Activated T-cell treated with anti-CD3 and anti-CD28 coated beads, Interleukin-2, amount 50 U/mL, for 1 hour (primary cell): ENCODE results near the gene NOS3.

Source experiments
- DNase-seq: peaks from one replicate; pipeline ENCODE4 v3.0.0-alpha.2; 2020

NOS3 gene

DNA sequence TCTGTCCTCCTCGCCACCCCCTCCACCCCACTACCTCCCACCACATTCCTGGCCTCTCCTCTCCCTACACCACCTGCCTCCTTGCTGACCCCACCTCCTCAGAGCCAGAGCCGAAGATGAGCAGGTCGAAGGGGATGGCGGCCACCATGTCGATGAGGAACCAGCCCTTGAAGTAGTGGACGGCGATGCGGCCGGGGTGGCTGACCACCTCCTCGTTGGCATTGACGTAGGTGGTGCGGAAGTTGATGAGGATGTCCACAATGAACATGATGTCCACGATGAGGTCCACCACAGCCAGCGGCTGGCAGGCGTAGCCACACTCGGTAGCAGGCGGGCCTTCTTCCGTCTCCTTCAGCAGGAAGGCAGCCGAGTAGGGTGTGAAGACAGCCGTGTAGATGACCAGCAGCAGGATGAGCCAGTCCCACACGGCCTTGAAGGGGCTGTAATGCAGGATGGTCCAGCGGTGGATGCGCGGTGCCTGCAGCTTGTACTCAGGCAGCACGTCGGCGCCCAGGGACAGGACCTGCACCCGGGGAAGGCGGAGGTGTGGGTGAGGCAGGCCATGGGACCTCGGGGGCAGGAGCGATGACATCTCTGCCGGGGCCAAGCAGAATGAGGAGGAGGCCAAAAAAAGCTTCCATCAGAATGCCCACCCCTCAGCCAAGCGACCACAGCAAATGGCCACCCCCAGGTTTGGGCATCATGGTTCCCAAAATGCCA is 38.3 kb upstream of the NOS3 start:
- DNase-seq = no peak

DNA sequence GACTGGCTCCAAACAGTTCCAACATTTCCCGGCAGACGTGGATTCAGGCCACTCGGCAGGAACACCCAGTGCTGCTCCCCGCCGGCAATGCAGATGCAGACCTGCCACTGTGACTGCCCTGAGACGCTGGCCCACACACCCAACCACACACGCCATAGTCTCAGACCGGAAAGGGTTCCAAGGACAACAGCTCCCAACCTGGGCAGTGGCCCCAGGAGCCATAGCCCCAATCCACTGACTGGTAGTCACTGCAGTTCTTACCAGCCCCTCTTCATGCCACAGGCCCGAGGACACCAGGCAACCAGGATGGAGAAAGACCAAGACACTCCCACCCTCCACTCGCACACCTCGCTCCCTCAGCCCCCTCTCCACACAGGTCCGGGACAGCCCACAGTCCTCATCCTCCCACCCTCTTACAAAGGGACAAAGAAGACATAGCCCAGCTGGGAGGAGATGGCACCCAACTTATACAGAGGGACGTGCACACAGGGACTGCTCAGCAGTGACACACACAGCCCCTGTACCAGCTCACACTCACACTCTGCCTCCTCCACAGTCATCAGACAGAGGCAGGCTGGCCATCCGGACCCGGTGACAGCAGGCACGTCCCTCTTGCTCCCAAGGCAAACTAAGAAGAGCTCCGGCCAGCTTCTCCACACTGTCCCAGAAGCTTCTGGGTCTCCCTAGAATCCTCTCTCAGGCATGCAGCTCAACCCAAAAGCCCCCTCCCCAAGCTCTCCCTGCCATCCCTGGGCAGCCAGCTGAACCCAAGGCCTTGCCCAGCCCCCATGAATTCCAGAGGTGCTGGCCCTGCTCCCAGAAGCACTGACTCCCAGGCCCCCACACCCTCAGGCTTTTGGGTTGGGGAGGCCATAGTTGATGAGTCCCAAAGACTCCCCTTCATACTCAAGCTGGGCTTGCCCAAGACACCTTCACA is 37.5 kb upstream of the NOS3 start:
- DNase-seq = no peak

DNA sequence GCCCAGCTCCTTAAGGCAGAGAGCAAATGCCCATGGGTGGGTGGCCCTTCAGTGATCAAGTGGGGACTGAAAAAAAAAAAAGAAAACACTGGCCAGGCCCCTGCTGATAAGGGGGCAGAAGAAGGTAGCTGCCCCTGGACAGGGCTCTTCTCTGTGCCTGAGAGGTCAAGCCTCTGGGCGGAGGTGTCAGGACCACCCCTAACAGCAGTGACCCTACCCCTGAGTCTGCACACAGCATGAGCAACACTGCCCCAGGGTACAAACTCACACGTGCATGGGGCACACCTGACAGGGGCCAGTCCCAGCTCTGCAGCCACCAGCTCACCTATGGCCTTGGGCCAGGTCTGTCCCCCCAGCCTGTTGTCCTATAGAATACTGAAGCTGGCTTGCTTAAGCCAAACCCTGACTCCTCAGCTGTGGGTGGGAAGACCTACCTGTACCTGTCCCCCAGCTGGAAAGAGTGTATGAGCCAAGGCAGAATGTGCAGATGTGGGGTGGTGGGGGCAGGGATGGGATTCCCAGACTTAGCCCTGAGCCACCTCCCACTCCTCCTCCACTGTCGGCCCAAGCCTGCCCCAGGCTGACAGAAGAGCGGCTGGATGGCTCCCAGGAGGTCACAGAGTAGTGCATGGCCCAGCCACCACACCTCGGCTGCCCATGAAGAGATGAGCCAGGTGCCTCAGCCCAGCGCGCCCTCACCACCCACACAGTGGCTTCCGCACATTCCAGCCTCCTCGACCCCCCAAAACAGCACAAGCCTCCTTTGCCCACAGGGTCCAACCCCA is 36.4 kb upstream of the NOS3 start:
- no peak for DNase-seq

DNA sequence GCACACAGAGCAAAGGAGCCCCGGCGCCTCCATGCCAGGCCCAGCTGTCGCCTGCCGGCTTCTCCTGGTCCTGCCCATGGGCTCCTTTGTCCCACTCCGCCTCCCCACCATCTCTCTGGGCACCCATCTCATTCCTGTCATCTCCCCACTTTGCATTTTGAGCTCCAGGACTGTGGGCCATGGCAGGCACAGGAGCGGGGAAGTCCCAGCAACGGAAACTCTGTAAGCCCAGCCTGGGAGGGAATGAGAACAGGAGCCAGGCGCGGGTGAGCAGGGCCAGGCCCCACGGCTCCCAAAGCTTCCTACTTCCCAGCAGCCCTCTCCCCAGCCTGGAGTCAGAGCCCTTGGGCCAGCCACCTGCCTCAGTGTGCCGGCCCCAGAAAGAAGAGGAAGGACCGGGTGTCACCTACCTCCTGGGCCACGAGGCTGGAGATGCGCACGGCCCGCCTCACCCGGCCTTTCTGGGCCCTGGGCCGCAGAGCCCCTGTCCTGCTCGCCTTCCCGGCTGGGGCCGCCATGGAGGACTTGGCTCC is 35.8 kb upstream of the NOS3 start:
- no peak for DNase-seq

DNA sequence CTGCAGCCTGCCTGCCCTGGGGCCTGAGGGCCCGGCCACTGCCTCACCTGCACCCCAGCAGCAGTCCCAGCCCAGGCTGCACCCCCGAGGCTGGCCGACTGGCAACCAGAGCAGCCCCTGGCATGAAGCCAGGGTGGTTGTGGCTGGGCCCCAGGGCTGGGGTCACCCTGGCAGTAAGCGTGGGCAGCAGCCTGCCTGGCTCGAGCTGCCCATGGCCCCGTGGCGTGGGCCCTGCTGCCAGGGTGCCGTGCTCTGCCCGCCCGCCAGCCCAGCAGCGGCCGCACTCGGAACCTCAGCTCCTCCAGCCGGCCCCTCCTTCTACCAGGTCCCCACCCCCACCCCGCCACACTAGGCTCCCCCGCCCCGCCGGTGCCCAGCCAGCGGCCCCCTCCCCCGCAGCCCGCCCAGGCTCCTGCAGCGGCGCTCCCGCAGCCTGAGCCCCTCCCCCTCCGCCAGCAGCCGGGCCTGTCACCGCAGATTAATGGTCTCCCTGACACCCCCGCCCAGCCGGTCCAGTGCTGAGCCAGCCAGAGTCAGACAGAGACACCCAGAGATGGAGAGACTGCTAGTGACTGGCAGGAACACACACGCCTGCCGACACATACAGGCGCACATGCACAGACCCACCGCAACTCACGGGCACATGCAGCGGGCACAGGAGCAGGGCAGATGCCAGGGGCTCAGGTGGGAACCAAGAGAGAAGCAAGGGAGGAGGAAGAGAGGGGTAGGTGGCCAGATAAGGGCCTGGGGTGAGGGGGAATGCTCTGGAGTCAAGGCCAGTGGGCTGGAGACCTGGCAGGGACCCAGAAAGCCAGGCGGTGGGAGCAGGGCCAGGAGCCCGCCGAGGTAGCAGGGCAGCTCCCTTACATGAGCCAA is 35.1 kb upstream of the NOS3 start:
- no peak for DNase-seq

DNA sequence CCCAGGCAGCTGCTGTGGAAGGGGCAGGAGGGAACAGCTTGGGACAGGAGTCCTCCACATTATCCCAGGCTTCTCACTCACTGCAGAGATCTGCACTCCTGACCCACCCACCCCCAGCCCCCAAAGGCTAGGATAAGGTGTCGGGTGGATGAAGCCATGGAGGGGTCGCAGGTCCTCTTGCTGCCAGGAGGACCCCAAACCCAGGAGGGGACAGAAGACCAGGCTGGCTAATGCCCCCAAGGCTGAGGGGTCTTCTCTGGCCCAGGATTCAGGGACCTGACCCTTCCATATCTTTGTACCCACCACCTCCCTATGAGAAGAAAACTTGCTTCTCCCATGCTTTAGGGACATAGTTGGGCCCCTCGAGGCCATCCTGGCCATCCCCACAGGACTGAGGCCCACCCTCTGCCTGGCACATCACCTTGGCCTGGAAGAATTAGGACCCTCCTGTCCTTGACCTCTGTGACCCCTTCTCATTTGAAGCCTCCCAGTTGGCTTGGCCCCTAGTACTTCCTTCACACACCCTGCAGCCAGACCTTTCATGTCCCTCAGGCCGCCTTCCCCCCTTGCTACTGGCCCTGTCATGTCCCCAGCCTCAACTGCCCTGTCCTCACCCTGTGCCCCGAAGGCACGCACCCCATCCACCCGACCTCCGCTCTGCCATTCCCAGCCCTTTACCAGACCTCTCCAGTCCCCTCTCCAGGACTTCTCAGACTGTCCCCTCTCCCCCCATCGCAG is 34.3 kb upstream of the NOS3 start:
- no peak for DNase-seq

DNA sequence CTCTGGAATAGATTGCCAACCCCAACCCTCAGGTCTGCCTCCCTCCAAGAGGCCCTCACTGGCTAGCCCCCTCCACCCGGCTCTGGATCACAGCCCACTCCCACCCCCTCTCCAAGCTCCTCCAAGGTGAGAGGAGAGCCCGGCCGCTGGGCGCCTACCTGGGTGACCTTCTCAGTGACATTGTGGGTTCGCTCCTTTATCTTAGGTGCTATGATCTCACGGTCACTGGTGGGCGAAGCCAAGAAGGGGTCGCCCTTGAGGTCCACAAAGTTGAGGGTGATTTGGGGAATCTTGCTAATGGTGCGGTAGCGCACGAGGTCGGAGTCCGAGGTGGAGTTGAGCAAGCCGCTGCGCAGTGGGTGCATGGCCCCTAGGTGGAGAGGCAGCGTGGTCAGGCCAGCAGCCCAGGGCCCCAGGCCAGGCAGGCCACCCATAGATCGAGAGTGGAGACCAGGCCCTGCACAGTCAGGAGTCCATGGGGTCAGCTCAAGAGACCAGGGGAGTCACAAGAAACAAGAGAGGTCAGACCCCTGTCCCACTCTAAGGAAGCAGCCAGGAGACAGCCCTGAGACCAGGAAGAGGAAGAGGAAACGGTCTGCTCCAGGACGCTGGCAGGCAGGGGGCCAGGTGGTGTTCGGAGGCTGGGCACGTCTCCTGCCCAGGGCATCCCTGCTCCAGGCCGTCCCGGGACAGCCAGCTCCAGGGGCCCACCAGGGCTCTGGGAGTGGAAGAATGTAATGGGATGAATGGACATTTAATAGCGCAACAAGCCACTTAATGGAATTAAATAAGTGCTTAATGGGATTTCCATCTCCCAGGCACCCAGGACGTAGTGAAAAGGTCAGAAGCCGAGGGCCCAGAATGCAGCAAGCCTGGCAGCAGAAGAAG is 33.4 kb upstream of the NOS3 start:
- DNase-seq = no peak

DNA sequence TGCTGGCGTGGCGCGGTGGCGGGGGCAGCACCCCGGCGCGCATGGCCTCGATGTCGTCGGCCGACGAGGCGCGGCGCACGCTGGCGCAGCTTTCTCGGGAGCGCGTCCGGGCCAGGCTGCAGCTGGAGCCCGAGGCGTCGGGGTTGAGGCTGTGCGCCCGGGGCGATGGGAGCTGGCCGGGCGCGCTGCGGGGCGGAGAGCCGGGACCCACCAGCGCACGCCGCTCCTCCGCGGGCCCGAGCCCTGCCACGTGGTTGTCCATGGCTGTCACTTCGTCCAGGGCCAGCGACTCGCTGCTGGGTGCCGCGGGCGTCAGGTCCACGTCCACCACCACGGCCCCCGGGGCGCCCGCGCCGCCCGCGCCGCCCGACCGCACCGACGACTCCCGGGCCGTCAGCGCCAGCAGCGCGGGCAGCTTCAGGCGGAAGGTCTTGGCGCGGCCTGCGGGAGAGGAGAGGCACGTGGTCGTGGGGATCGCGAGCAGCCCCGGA is 32.7 kb upstream of the NOS3 start:
- DNase-seq = no peak

DNA sequence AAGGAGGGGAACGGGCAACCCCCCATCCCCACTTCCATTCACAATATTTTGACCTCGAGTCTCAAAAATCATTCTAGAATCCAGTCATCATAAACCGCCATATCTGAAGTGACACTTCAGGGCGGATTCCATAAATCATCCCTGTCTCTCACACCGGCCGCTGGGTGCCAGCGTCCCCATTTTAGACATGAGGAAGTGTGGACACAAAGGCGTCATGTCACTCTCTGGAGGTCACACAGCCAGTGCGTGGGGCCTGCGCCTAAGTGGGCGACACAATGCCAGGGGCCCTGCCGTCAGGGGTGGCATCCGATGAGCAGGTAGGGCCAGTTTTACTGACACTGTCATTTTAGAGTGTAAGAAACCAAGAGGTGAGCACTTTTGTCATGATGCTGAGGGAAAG is 32.2 kb upstream of the NOS3 start:
- DNase-seq = no peak

DNA sequence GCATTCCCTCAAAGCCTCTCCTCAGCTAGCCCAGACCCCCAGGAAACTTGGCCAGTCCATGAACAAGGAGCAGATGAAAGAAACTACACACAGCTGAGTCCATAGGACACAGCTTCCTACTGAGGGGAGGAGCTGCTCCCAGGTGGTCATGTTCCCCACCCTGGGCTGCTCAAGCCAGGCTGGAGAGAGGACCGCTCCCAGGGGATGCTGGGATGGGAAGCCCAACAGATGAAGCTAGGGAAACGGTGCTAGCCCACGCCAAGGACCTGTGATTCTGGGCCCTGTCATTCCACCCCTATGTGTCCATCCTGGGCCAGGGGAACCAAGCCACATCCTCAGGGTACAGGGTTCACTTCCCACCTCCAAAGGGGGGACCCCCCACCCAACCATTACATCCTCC is 31.7 kb upstream of the NOS3 start:
- DNase-seq = no peak

DNA sequence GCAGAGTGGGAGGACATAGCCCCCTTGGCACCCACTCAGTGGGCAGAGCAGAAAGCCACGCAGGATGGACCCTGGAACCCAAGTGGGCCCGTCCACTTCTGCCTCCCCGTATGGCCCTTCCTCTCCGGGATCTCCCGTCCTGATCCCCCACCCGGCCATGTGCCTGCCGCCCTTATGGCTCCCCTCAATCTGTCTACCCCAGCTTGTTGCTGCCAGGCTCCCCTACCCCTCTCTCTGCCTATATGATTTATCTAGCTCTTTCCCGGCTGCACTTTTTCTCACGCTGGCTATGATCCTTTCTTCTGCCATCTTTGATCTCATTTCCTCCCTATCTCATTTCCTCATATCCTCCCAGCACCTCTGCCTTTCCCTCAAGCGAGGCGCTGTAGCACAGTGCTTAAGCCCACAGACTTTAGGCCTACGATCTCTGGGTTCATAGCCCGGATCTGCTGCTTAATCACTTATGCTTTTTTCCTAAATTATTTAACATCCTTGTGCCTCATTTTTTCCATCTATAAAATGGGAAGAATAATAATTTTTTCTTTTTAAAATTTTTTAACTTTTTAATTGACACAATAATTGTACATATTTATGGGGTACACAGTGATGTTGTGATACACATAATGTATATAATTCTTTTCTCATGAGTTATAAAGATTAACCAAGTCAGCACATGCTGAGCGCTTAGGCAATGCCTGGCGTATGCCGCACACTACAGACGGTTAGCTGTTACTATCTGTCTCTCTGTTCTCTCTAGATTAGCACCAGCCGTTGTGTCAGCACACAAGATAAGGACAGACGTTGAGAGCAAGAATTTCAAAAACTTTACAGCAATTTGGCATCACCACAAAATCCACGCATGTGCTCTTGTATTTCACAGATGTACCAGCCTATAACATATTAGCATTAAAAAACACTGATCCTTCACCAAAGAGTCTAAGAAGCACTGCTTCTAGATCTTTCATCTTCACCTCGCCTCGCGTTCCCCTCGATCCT is 30.8 kb upstream of the NOS3 start:
- no peak for DNase-seq

DNA sequence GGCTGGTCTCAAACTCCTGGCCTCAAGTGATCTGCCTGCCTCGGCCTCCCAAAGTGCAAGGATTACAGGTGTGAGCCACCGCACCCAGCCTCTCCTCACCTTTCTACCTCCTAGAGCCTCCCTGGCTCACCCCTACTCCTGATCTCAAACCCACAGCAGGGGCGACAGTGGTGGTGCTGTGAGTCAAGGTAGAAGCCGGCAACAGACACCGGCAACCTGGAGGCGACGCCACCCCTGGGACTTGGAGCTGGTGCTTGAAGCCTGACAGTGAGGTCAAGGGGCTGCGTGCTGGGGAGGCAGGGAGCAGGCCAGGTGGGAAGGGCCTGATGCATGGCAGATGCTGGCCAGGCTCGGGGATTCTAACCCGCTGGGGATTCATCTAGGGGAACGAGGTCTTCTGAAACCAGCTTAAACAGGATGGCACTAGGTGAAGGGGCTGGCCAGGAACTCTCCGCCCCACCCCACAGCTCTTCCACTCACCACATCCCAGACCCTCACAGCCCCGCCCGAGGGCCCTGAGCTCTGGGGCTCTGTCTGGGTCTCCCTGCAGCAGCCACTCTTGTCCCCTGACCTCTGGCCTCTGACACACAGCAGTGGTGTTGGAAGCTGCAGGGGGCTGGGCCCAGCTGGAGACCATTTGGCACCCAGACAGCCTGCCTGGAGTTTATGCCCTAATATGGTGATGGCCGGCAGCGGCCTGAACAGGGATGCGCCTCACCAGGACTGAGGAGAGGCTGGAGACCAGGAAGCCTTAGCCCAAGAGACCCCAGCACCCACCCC is 29.1 kb upstream of the NOS3 start:
- DNase-seq = no peak

DNA sequence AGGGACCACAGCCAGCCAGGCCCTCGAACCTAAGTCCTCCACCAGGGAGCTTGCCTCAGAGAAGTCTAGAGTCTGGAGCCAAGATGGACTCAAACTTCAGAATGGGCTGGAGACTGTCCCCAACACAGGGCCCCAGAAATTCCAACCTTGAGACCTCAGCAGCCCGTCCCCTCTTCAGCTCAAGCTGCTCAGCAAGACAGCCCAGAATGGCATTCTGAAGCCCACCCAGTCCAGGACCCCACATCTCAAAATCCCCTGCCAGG is 28.6 kb upstream of the NOS3 start:
- DNase-seq = no peak

DNA sequence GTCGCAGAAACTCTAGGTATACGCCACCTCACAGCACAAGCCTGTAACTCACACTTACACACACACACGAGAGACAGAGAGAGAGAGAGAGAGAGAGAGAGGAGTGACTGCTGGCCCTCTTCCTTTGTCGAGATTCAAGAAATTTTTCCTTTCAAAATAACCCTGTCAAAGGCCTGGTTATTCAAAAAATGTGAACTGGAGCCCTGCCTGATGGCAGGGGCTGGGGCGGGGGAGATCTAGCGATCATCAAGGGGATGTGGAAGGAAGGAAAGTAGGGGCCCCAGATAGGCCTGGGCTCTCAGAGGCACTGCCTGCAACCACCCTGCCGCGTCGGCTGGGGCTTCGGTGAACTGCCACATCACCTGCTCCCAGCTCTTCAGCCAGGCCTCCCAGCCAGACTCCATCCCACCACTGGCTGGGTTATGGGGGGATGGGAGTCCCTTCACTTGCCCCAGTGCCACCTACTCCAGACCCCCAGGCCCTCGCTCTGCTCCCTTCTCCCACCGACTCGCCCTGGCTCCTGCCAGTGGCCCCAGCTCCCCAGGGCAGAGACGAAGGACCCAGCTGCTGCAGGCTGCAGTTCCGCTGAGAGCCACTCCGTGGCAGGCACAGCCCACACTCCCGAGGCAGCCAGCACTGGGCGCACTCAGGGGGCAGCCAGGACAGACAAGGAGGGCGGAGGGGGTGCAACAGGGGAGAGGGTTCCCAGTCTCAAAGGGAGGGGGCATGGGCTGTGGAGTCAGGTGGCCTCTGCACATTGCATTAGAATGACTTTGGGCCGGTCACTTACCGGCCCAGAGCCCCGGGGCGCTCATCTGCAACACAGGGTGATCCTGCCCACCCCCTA is 28.0 kb upstream of the NOS3 start:
- DNase-seq = peak; percentile 72

DNA sequence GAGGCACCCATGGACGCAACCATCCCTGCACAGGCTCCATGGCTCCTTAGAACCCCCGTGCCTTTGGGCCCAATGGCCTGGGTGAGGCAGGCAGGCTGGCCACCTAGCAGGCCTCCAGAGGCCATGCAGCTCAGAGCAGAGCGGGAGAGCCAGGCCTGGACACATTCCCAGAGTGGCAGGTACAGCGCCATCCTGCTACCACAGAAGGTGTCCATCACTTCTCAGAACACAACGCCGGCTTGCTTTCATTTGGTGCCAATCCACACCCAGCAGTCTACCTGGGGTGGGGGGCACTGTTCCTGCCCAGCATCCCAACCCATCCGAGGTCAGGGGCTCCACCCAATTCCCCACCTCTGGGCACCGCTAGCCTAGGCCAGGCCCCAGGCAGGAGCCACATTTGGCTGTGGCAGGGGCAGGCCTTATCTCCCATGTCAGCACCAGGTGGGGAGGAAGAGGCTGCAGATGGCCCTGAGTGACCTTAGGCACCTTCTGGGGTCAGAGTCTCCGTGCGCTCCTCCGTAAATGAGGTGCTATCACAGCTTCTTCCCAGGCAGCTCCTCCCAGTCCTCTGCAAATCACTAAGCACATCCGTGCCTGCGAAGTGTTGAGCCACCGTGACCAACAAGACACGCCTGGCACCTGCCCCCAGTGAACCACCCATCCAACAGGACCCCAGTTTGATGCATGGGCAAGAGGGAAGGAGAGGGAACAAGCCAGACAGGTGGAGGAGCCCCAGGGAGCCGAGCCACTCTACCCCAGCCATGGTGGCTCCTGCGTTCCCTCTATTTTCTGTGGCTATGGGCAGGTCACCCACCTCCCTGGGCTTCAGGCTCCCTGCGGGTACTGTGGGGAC is 26.9 kb upstream of the NOS3 start:
- DNase-seq = no peak

DNA sequence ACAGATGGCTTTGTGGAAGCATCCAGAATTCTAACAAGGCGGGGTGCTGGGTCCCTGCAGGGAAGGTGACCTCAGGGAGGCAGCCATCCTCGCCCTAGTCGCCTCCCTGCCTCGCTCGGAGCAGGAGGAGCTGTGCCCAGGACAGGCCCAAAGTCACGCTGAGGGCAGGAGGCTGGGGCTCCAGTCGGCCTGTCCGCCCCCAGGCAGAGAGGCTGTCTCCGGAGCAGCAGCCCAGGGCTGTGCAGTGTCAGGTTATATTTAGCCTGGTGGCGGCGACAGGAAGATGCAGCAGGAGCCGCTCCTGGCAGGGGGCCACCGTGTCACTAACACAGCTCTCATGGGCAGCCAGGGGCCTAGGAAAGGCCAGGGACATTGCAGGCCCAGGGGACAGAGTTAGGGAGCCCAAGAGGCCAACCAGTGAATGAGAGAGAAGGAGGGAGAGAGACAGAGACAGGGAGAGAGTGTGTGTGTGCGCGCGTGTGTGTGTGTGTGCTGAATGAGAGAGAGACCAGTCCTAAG is 26.2 kb upstream of the NOS3 start:
- DNase-seq = no peak
